A673 (cell line): ENCODE results near the gene RNF215. TPM values are rescaled to one million over a fixed set of nuclear protein-coding genes. Genes with fewer than 3 reads are reported as not detected.

Source experiments
- BruUV-seq: library from RNA; stranded (reverse); fragments of 400-500 nt; replicated peaks from 2 replicates; lab custom pipeline; 2021; lab: Mats Ljungman, UMichigan
- CTCF ChIA-PET: fragments of 300-600 bp; sonication (Branson Sonifier 250); formaldehyde crosslinking; loops from one replicate; lab custom pipeline; 2022; ENCODE audit warnings: antibody characterized with exemption; lab: Charles Lee
- POLR2A ChIA-PET: fragments of 300-600 bp; sonication (Branson Sonifier 250); formaldehyde crosslinking; loops from one replicate; lab custom pipeline; 2022; ENCODE audit warnings: antibody characterized with exemption; ENCODE audit not compliant: low non-redundant PET; lab: Charles Lee
- DNase-seq: peaks from one replicate; pipeline ENCODE4 v3.0.0-alpha.2; 2015; ENCODE audit warnings: low spot score
- H3K27ac ChIP-seq: fragments of 200-600 bp; sonication (generic); 2 replicates; pipeline ENCODE4 v1.5.1; 2016; ENCODE audit warnings: mixed run types, low read depth, mild to moderate bottlenecking, mixed read lengths, antibody characterized with exemption, low read length; ENCODE audit not compliant: poor library complexity, severe bottlenecking
- H3K27me3 ChIP-seq: fragments of 200-600 bp; sonication (generic); replicated peaks from 2 replicates; pipeline ENCODE4 v1.6.1; 2017; ENCODE audit warnings: mixed run types, low read depth, mild to moderate bottlenecking, mixed read lengths, antibody characterized with exemption, low read length; ENCODE audit not compliant: insufficient read depth, poor library complexity
- H3K36me3 ChIP-seq: fragments of 200-600 bp; sonication (generic); 2 replicates; pipeline ENCODE4 v1.6.1; 2016; ENCODE audit warnings: mixed run types, mild to moderate bottlenecking, mixed read lengths, antibody characterized with exemption, low read length; ENCODE audit not compliant: insufficient read depth, poor library complexity, severe bottlenecking
- H3K4me1 ChIP-seq: fragments of 200-600 bp; sonication (generic); 2 replicates; pipeline ENCODE4 v1.6.1; 2017; ENCODE audit warnings: mixed run types, mild to moderate bottlenecking, mixed read lengths, antibody characterized with exemption, low read length; ENCODE audit not compliant: insufficient read depth, poor library complexity, severe bottlenecking
- H3K4me3 ChIP-seq: fragments of 200-600 bp; sonication (generic); 2 replicates; pipeline ENCODE4 v1.5.1; 2016; ENCODE audit warnings: low read depth, mixed run types, mild to moderate bottlenecking, mixed read lengths, low read length; ENCODE audit not compliant: poor library complexity, severe bottlenecking
- H3K9me3 ChIP-seq: fragments of 200-600 bp; sonication (generic); 2 replicates; pipeline ENCODE4 v1.6.1; 2016; ENCODE audit warnings: mixed run types, low read depth, mild to moderate bottlenecking, mixed read lengths, antibody characterized with exemption, low read length; ENCODE audit not compliant: poor library complexity, severe bottlenecking
- CTCF ChIP-seq: fragments of 300-800, 200-600 bp; sonication (generic); conservative IDR thresholded peaks from 2 replicates; pipeline ENCODE4 v1.5.1; 2017; ENCODE audit warnings: low read depth, mild to moderate bottlenecking, antibody characterized with exemption, low read length, moderate library complexity, mixed read lengths
- EZH2 ChIP-seq: fragments of 200-600 bp; sonication (generic); IDR thresholded peaks from 2 replicates; pipeline ENCODE4 v1.6.1; 2017; ENCODE audit warnings: borderline replicate concordance, low read depth, mild to moderate bottlenecking, mixed read lengths, antibody characterized with exemption, low read length; ENCODE audit not compliant: poor library complexity, severe bottlenecking
- intact Hi-C: fragments of 100-400 bp; cut with micrococcal nuclease; formaldehyde crosslinking; loops from one replicate; pipeline ENCODE4 v1.10.0; 2022; ENCODE audit not compliant: unreplicated experiment
- total RNA-seq: library from RNA; stranded (reverse); gene quantifications from 2 replicates; pipeline ENCODE4 v1.2.3, GENCODE V29; 2021

RNF215 gene
- total RNA-seq, 1 experiment from 2014 or later, result 18.9 TPM

GRCh38 chr22:30358541-30358940 lies 28.7 kb downstream of the RNF215 start:
- Histone ChIP-seq H3K9me3 (no peaks in the 10 kb centered on the region), H3K4me3 (no peak overlapping the region), H3K36me3 (no peaks in the 10 kb centered on the region), H3K27ac (no peak overlapping the region), H3K4me1 (peaks cover 22% of the 10 kb centered on the region), H3K27me3 (no peaks in the 10 kb centered on the region)
- no peak for DNase-seq
- TF ChIP-seq EZH2 (no peak), CTCF (no peak)
- ChIA-PET POLR2A (interaction anchor here (0.6 kb wide), 1 partner anchor 11 kb away, joined by 6 read pairs; no protein-coding TSS in a partner anchor), CTCF (no interaction called here)
- no TSS peak for BruUV-seq
- intact Hi-C loops, result no loop called here

- POLR2A ChIA-PET, result interaction anchor here (0.6 to 0.7 kb wide), 2 partner anchors 703 to 794 kb away, joined by 3 to 4 read pairs; no protein-coding TSS in a partner anchor
- DNase-seq, result no peak
- Histone ChIP-seq H3K4me1 (peaks cover 22% of the 10 kb centered on the region), H3K27me3 (no peaks in the 10 kb centered on the region), H3K36me3 (peaks cover 5% of the 10 kb centered on the region), H3K9me3 (no peaks in the 10 kb centered on the region), H3K27ac (peak overlapping the region; percentile 97), H3K4me3 (peak overlapping the region; percentile 82)
- intact Hi-C loops, result no loop called here
- TF ChIP-seq EZH2 (no peak), CTCF (no peak)
- BruUV-seq, result TSS peak; percentile 37
- CTCF ChIA-PET, result no interaction called here
These were observed 29.5 kb downstream of the RNF215 start for GRCh38 chr22:30357650-30358215.

- ChIA-PET POLR2A (interaction anchor here (0.6 to 0.7 kb wide), 3 partner anchors 35 to 793 kb away, joined by 3 to 4 read pairs (median 3); no protein-coding TSS in a partner anchor), CTCF (interaction anchor here (0.5 to 0.6 kb wide), 2 partner anchors 30 to 69 kb away, joined by 3 read pairs; no protein-coding TSS in a partner anchor)
- Histone ChIP-seq H3K36me3 (peaks cover 10% of the 10 kb centered on the region), H3K9me3 (no peaks in the 10 kb centered on the region), H3K4me3 (peak overlapping the region; percentile 82), H3K27me3 (no peaks in the 10 kb centered on the region), H3K27ac (peak overlapping the region; percentile 97), H3K4me1 (peaks cover 22% of the 10 kb centered on the region)
- peak; percentile 66 for DNase-seq
- intact Hi-C loops, result no loop called here
- no TSS peak for BruUV-seq
- TF ChIP-seq CTCF (no peak), EZH2 (no peak)
These were observed 30.0 kb downstream of the RNF215 start for GRCh38 chr22:30357236-30357570.
